IMR-90 (cell line): ENCODE data around the gene TOGARAM2. TPM values are rescaled to one million over a fixed set of nuclear protein-coding genes. Genes with fewer than 3 reads are reported as not detected.

Experiments used
- ATAC-seq: fragments of 200-7000 bp; cut with Tn5 transposase; 2 replicates; pipeline ENCODE4 v1.9.1; 2020; ENCODE audit warnings: low read depth, mild to moderate bottlenecking, moderate library complexity
- BruUV-seq: library from RNA; stranded (reverse); fragments of 400-500 nt; replicated peaks from 2 replicates; lab custom pipeline; 2021; lab: Mats Ljungman, UMichigan
- CTCF ChIA-PET: fragments of 300-600 bp; formaldehyde crosslinking; extraction: SDS; loops from one replicate; lab custom pipeline; 2021; ENCODE audit warnings: antibody characterized with exemption; lab: Yijun Ruan, JAX
- POLR2A ChIA-PET: fragments of 300-600 bp; sonication (Branson Sonifier 250); formaldehyde crosslinking; loops from one replicate; lab custom pipeline; 2022; ENCODE audit warnings: antibody characterized with exemption; ENCODE audit not compliant: unreplicated experiment; lab: Charles Lee
- DNase-seq: peaks from one replicate; pipeline ENCODE4 v3.0.0; 2013
- H2AFZ ChIP-seq: replicated peaks from 2 replicates; pipeline ENCODE3; 2013; ENCODE audit warnings: low read length, mild to moderate bottlenecking; ENCODE audit not compliant: poor library complexity
- H2AK5ac ChIP-seq: 2 replicates; pipeline ENCODE4 v1.6.1; 2013; ENCODE audit warnings: low read depth, low read length, inconsistent platforms
- H2AK9ac ChIP-seq: replicated peaks from 2 replicates; pipeline ENCODE3; 2013; ENCODE audit warnings: mild to moderate bottlenecking, low read depth, low read length, moderate library complexity; ENCODE audit not compliant: poor library complexity
- H2BK120ac ChIP-seq: 2 replicates; pipeline ENCODE4 v1.6.1; 2013; ENCODE audit warnings: low read depth, low read length, inconsistent platforms
- H2BK15ac ChIP-seq: 3 replicates; pipeline ENCODE4 v1.6.1; 2013; ENCODE audit warnings: low read depth, low read length, inconsistent platforms
- H2BK20ac ChIP-seq: 2 replicates; pipeline ENCODE4 v1.6.1; 2013; ENCODE audit warnings: low read depth, mild to moderate bottlenecking, inconsistent platforms, low read length, moderate library complexity
- H2BK5ac ChIP-seq: 2 replicates; pipeline ENCODE4 v1.6.1; 2013; ENCODE audit warnings: mild to moderate bottlenecking, low read depth, low read length, inconsistent platforms; ENCODE audit not compliant: poor library complexity, severe bottlenecking
- H3K14ac ChIP-seq: replicated peaks from 2 replicates; pipeline ENCODE4 v1.6.1; 2013; ENCODE audit warnings: low read depth, low read length, inconsistent platforms
- H3K18ac ChIP-seq: 2 replicates; pipeline ENCODE4 v1.6.1; 2013; ENCODE audit warnings: low read depth, low read length, control low read depth
- H3K23ac ChIP-seq: 2 replicates; pipeline ENCODE4 v1.6.1; 2013; ENCODE audit warnings: low read depth, low read length, inconsistent platforms
- H3K27ac ChIP-seq: 2 replicates; pipeline ENCODE4 v1.5.1; 2013; ENCODE audit warnings: mild to moderate bottlenecking, control low read depth, low read length; ENCODE audit not compliant: insufficient read depth
- H3K27me3 ChIP-seq: 2 replicates; pipeline ENCODE4 v1.6.1; 2013; ENCODE audit warnings: low read length; ENCODE audit not compliant: control insufficient read depth, insufficient read depth
- H3K36me3 ChIP-seq: 2 replicates; pipeline ENCODE4 v1.6.1; 2013; ENCODE audit warnings: low read length, mixed read lengths; ENCODE audit not compliant: control insufficient read depth, insufficient read depth
- H3K4ac ChIP-seq: 2 replicates; pipeline ENCODE4 v1.6.1; 2013; ENCODE audit warnings: low read depth, low read length, inconsistent platforms
- H3K4me1 ChIP-seq: 2 replicates; pipeline ENCODE4 v1.6.1; 2013; ENCODE audit warnings: low read length, mixed read lengths; ENCODE audit not compliant: control insufficient read depth, insufficient read depth
- H3K4me2 ChIP-seq: 2 replicates; pipeline ENCODE4 v1.6.1; 2013; ENCODE audit warnings: low read depth, mild to moderate bottlenecking, control low read depth, low read length, moderate library complexity
- H3K4me3 ChIP-seq: 2 replicates; pipeline ENCODE4 v1.5.1; 2013; ENCODE audit warnings: low read depth, mild to moderate bottlenecking, control low read depth, low read length, moderate library complexity; ENCODE audit not compliant: insufficient read depth
- H3K56ac ChIP-seq: 2 replicates; pipeline ENCODE4 v1.6.1; 2013; ENCODE audit warnings: low read length, inconsistent platforms; ENCODE audit not compliant: insufficient read depth; ENCODE audit errors: extremely low read depth
- H3K79me1 ChIP-seq, 2 experiments: 2 replicates each; pipeline ENCODE4 v1.6.1; 2013; ENCODE audit warnings: low read length in 2 of 2, inconsistent platforms in 1 of 2, low read depth in 1 of 2
- H3K9ac ChIP-seq: 2 replicates; pipeline ENCODE4 v1.6.1; 2013; ENCODE audit warnings: low read depth, low read length, control low read depth
- H3K9me1 ChIP-seq: 2 replicates; pipeline ENCODE4 v1.6.1; 2013; ENCODE audit warnings: low read length, inconsistent platforms; ENCODE audit not compliant: insufficient read depth
- H3K9me3 ChIP-seq: 2 replicates; pipeline ENCODE4 v1.6.1; 2013; ENCODE audit warnings: low read length; ENCODE audit not compliant: control insufficient read depth, insufficient read depth
- H4K20me1 ChIP-seq: 2 replicates; pipeline ENCODE4 v1.6.1; 2013; ENCODE audit warnings: low read length, inconsistent platforms; ENCODE audit not compliant: insufficient read depth
- H4K5ac ChIP-seq: 2 replicates; pipeline ENCODE4 v1.6.1; 2013; ENCODE audit warnings: mild to moderate bottlenecking, low read depth, low read length, control low read depth
- H4K8ac ChIP-seq, 2 experiments: 2 replicates each; pipeline ENCODE4 v1.6.1; 2013; ENCODE audit warnings: low read depth in 2 of 2, low read length in 2 of 2, control low read depth in 1 of 2, inconsistent platforms in 1 of 2
- H4K91ac ChIP-seq: 2 replicates; pipeline ENCODE4 v1.6.1; 2013; ENCODE audit warnings: low read depth, low read length, inconsistent platforms; ENCODE audit not compliant: insufficient read depth
- CEBPB ChIP-seq: IDR thresholded peaks from 2 replicates; pipeline ENCODE4 v1.6.1; 2012; ENCODE audit warnings: low read depth, low read length, improper control_type of control experiment
- CHD1 ChIP-seq: IDR thresholded peaks from 2 replicates; pipeline ENCODE4 v1.6.1; 2012; ENCODE audit warnings: low read depth, low read length, improper control_type of control experiment
- FOS ChIP-seq: fragments of 150-350 bp; IDR thresholded peaks from 2 replicates; pipeline ENCODE4 v1.6.1; 2016; ENCODE audit warnings: low read depth, low read length
- MAFK ChIP-seq: IDR thresholded peaks from 2 replicates; pipeline ENCODE4 v1.6.1; 2012; ENCODE audit warnings: low read depth, low read length, improper control_type of control experiment
- MAZ ChIP-seq: IDR thresholded peaks from 2 replicates; pipeline ENCODE4 v1.6.1; 2012; ENCODE audit warnings: low read depth, mild to moderate bottlenecking, low read length, improper control_type of control experiment, moderate library complexity, borderline replicate concordance
- MXI1 ChIP-seq: IDR thresholded peaks from 2 replicates; pipeline ENCODE4 v1.6.1; 2012; ENCODE audit warnings: low read depth, mild to moderate bottlenecking, low read length, moderate library complexity, borderline replicate concordance
- NFE2L2 ChIP-seq: fragments of 150-350 bp; IDR thresholded peaks from 2 replicates; pipeline ENCODE4 v1.6.1; 2016; ENCODE audit warnings: low read depth, mild to moderate bottlenecking, low read length
- POLR2A ChIP-seq: IDR thresholded peaks from 2 replicates; pipeline ENCODE4 v1.6.1; 2012; ENCODE audit warnings: mild to moderate bottlenecking, low read depth, low read length
- RCOR1 ChIP-seq: IDR thresholded peaks from 2 replicates; pipeline ENCODE4 v1.6.1; 2012; ENCODE audit warnings: mild to moderate bottlenecking, low read length, improper control_type of control experiment; ENCODE audit not compliant: insufficient replicate concordance
- RFX5 ChIP-seq: IDR thresholded peaks from 2 replicates; pipeline ENCODE4 v1.8.0; 2012; ENCODE audit warnings: low read depth, mild to moderate bottlenecking, low read length, moderate library complexity
- SMC3 ChIP-seq: fragments of 150-350 bp; IDR thresholded peaks from 2 replicates; pipeline ENCODE4 v1.6.1; 2016; ENCODE audit warnings: low read depth, mild to moderate bottlenecking, antibody characterized with exemption, low read length, moderate library complexity
- WGBS, 2 experiments: methylation state at CpG; one replicate each; pipeline versions ENCODE4 v1.1.5 to v1.1.7; 2013; ENCODE audit warnings: missing lambda C conversion rate in 2 of 2; ENCODE audit not compliant: insufficient read length in 1 of 2; ENCODE audit errors: extremely low coverage in 2 of 2; 5-methylcytosine and 5-hydroxymethylcytosine counted together
- dilution Hi-C: fragments of 300-500 bp; cut with HindIII; formaldehyde crosslinking; loops from one replicate; pipeline ENCODE4 v1.14.3; 2018; ENCODE audit warnings: low sequenced_read_pairs; ENCODE audit not compliant: unreplicated experiment
- in situ Hi-C: fragments of 300-500 bp; cut with MboI; formaldehyde crosslinking; loops from 3 replicates; pipeline ENCODE4 v1.14.3; 2019; ENCODE audit warnings: low sequenced_read_pairs, inconsistent platforms, mixed read lengths
- intact Hi-C: fragments of 100-400 bp; cut with micrococcal nuclease; formaldehyde crosslinking; loops from 2 replicates; pipeline ENCODE4 v1.10.0; 2022
- polyA plus RNA-seq, 3 experiments: library from polyadenylated mRNA; depleted of rRNA; stranded (reverse); fragments of >200 nt; gene quantifications; 2 replicates each; pipeline ENCODE4 v1.2.3, GENCODE V29; 2012; ENCODE audit warnings: low replicate concordance in 1 of 3
- total RNA-seq: library from RNA; depleted of rRNA; stranded (reverse); fragments of >200 nt; gene quantifications from 2 replicates; pipeline ENCODE4 v1.2.3, GENCODE V29; 2012
- TF ChIP-seq, protein P1 (sequence below): conservative IDR thresholded peaks from 2 replicates; pipeline ENCODE4 v1.5.1; 2012; ENCODE audit warnings: mild to moderate bottlenecking, low read depth, low read length, improper control_type of control experiment
- TF ChIP-seq, protein P2 (sequence below): fragments of 150-350 bp; IDR thresholded peaks from 2 replicates; pipeline ENCODE4 v1.6.1; 2016; ENCODE audit warnings: low read depth, mild to moderate bottlenecking, low read length, moderate library complexity, borderline replicate concordance

The TOGARAM2 gene
- total and polyA plus RNA-seq, 2 of the 4 experiments (the other 2 are of a cell fraction), result under 0.01 to 0.38 TPM

GRCh38 chr2:29016504-29016903 is 35.4 kb downstream of the TOGARAM2 start:
- DNase-seq (no peak), ATAC-seq (no peak)
- Histone ChIP-seq H3K4me1 (peaks cover 9% of the 10 kb centered on the region), H2AFZ (no peak overlapping the region), H3K4me2 (no peak overlapping the region), H2BK5ac (no peak overlapping the region), H4K8ac (no peak overlapping the region), H2AK9ac (no peak overlapping the region), H3K14ac (no peak overlapping the region), H3K4me3 (no peak overlapping the region), H4K91ac (no peak overlapping the region), H2BK20ac (no peak overlapping the region), H3K4ac (no peak overlapping the region), H3K79me1 (no peaks in the 10 kb centered on the region), H3K27me3 (peaks cover 7% of the 10 kb centered on the region; the same call in 1 of the 2 replicates), H3K27ac (no peak overlapping the region), H3K9me1 (peaks cover 9% of the 10 kb centered on the region), H4K20me1 (no peaks in the 10 kb centered on the region; the same call in 1 of the 2 replicates), H3K23ac (no peak overlapping the region), H3K56ac (no peak overlapping the region), H4K5ac (no peak overlapping the region), H2AK5ac (no peak overlapping the region), H3K9ac (no peak overlapping the region), H2BK120ac (no peak overlapping the region), H3K9me3 (no peaks in the 10 kb centered on the region), H2BK15ac (no peak overlapping the region), H3K18ac (no peak overlapping the region), H3K36me3 (no peaks in the 10 kb centered on the region)
- ChIA-PET CTCF (no interaction called here), POLR2A (no interaction called here)
- no peak for TF ChIP-seq NFE2L2
- TF ChIP-seq MAFK, result no peak
- TF ChIP-seq SMC3, result no peak
- no peak for TF ChIP-seq CEBPB
- no peak for TF ChIP-seq RFX5
- TF ChIP-seq POLR2A, result no peak
- no peak for TF ChIP-seq MXI1
- TF ChIP-seq, protein P1, sequence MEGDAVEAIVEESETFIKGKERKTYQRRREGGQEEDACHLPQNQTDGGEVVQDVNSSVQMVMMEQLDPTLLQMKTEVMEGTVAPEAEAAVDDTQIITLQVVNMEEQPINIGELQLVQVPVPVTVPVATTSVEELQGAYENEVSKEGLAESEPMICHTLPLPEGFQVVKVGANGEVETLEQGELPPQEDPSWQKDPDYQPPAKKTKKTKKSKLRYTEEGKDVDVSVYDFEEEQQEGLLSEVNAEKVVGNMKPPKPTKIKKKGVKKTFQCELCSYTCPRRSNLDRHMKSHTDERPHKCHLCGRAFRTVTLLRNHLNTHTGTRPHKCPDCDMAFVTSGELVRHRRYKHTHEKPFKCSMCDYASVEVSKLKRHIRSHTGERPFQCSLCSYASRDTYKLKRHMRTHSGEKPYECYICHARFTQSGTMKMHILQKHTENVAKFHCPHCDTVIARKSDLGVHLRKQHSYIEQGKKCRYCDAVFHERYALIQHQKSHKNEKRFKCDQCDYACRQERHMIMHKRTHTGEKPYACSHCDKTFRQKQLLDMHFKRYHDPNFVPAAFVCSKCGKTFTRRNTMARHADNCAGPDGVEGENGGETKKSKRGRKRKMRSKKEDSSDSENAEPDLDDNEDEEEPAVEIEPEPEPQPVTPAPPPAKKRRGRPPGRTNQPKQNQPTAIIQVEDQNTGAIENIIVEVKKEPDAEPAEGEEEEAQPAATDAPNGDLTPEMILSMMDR, result no peak
- TF ChIP-seq CHD1, result no peak
- TF ChIP-seq FOS, result no peak
- TF ChIP-seq, protein P2, sequence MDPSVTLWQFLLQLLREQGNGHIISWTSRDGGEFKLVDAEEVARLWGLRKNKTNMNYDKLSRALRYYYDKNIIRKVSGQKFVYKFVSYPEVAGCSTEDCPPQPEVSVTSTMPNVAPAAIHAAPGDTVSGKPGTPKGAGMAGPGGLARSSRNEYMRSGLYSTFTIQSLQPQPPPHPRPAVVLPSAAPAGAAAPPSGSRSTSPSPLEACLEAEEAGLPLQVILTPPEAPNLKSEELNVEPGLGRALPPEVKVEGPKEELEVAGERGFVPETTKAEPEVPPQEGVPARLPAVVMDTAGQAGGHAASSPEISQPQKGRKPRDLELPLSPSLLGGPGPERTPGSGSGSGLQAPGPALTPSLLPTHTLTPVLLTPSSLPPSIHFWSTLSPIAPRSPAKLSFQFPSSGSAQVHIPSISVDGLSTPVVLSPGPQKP, result no peak
- no peak for TF ChIP-seq MAZ
- no peak for TF ChIP-seq RCOR1
- WGBS, 2 experiments, result 54% methylated on average over 4 of the region's 5 CpGs; no CpG with 5 or more reads in 1 of the 2 experiments
- intact Hi-C loops (no loop called here), dilution Hi-C loops (no loop called here), in situ Hi-C loops (no loop called here)
- BruUV-seq, result no TSS peak
